AG09319 (cell line): ENCODE measurements around the gene HOXC5.

Source experiments
- DNase-seq: peaks from one replicate; pipeline ENCODE4 v3.0.0-alpha.2; 2010; ENCODE audit warnings: low read depth; ENCODE audit errors: extremely low read depth
- TF ChIP-seq, protein P1 (sequence below): IDR thresholded peaks from 2 replicates; pipeline ENCODE4 v1.5.1; 2011; ENCODE audit warnings: low read depth, mild to moderate bottlenecking, inconsistent platforms, low read length, moderate library complexity

HOXC5 gene

DNA sequence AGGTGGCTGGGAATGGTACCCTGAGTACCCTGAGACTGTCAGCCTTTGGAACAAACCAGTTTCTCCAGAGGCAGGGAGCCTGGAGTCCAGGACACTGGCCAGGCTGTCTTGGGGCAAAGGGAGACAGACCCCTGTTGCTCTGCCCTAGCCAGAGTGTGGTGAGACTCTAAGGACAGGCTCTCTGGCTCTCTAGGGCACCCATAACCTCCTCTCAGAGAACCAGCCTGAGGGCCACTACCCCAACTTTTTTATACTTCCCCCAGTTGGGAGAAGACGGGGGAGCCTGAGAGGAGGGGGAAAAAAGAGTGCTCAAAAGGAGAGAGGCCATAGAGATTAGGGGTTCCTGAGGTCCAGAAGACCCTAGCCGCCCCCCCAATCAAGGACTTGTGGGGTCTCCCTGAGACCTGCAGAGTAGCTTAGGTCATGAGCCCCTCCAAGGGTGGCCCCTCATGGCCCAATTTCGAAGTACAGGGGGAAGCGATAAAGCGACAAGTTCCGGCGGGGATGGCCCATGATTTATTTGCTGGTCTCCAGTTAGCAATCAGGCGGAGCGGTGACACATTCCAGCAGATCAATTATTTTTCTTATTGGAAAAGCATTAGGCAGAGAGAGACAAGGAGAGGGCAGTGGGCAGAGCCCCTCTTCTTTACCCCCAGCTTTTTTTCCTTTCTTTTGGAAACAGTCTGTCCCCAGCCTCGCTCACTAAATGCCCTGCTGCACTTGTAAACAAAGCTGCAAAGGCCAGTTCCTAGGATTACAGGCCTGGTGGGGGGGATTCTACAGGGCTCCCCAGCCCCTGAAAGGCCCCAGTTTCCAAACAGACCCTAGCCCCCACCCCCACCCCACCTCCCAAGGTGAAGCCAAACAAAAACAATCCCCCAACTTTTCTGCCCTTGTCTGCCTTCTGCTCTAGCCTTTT lies 22.5 kb upstream of the HOXC5 start:
- no peak for DNase-seq
- TF ChIP-seq, protein P1, sequence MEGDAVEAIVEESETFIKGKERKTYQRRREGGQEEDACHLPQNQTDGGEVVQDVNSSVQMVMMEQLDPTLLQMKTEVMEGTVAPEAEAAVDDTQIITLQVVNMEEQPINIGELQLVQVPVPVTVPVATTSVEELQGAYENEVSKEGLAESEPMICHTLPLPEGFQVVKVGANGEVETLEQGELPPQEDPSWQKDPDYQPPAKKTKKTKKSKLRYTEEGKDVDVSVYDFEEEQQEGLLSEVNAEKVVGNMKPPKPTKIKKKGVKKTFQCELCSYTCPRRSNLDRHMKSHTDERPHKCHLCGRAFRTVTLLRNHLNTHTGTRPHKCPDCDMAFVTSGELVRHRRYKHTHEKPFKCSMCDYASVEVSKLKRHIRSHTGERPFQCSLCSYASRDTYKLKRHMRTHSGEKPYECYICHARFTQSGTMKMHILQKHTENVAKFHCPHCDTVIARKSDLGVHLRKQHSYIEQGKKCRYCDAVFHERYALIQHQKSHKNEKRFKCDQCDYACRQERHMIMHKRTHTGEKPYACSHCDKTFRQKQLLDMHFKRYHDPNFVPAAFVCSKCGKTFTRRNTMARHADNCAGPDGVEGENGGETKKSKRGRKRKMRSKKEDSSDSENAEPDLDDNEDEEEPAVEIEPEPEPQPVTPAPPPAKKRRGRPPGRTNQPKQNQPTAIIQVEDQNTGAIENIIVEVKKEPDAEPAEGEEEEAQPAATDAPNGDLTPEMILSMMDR: no peak

DNA sequence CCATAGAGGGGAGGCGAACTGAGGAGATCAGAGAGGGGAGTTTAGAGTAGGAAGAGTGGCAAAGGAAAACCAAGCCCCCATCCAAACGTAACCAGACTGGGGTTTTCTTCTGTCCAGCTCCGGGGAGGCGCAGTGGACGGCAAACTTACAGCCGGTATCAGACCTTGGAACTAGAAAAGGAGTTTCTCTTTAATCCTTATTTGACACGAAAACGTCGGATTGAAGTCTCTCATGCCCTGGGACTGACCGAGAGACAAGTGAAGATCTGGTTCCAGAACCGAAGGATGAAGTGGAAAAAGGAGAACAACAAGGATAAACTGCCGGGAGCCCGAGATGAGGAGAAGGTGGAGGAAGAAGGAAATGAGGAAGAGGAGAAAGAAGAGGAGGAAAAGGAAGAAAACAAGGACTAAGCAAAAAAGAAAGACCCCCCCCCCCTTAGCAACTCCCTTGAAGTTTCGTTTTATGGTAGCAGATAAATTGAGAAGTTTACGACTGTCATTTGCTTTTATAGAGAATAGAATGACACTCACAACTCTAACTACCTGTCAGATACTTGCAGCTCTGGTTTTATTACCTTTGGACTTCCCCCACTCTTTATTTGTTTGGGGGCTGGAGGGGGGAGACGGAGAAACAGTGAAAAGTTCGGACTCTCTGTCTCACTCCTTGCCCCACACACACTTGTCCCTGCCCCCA lies 21.7 kb upstream of the HOXC5 start:
- DNase-seq: no peak
- TF ChIP-seq, protein P1: no peak

DNA sequence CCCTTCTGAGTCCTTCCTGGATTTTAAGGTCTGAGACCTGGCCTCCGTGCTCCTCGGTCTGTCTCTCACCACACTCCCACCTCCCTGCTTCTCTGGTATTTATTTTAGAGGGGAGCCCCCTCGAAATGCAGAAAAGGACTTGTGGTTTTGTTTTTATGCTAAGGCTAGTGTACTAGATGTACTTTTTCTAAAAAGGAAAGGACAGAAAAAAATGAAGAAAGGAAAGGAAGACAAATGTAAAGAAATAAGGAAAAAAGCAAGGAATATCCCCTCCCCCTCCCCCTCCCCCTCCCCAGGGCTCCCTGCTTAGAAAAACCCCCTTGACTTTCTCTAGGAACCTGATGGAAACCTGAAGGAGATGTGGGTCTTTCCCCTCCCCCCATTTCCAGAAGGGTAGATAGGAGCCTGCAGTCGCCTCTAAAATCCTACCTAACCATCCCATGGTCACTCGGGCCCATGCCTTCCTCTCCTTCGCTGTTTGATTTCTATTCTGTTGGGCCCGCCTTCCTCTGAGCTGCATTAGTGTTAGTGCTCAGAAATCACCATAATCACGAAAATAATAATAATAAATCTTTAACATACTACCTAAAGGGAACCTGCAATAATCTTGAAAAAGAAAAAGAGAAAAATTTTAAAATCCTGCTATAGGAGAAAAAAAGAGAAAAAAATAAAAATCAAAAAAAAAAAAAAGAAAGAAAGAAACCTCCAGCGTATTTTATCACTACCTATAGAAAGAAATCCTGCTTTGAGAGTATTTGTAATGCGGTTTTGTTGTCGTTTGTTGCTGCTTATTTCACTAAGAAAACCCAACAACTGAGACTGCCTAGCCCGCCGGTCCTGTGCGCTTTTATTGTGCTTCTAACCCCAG lies 21.0 kb upstream of the HOXC5 start:
- no peak for DNase-seq
- TF ChIP-seq, protein P1: no peak

DNA sequence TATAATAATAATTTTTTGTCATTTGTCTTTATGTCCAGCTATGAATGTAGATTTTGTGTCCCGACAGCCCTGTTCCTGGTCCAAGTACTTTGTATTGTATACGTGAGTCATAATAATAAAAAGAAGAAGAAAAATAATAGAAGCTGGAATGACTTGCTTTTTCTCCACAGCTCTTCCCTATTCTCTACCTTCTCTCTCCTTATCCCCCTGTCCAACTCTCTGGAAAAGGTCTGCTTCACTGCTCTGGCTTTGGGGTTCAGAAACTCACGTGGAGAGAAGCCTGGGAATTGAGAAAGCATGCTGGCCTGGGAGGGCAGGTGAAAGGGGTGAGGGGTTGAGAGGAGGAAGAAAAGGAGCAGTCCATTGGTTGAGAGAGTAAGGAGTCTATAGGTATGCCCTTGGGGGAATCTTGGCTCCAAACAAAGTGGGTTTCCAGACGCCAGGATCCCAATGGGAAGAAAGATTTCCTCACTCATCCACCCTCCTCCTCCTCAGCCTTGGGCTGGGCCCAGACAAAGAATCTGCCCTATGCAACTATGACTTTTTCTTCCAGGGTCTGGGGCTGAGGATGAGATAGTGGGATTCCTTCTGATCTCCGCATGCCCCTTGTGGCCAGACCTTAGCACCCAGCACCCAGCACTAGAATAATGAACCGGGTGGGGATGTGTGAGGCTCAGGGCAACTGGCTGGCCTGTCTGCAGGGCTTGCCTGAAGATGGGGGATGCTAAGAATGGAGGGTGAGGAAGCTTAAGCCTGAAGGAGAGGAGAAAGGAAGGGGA lies 20.0 kb upstream of the HOXC5 start:
- TF ChIP-seq, protein P1: no peak
- DNase-seq: no peak

DNA sequence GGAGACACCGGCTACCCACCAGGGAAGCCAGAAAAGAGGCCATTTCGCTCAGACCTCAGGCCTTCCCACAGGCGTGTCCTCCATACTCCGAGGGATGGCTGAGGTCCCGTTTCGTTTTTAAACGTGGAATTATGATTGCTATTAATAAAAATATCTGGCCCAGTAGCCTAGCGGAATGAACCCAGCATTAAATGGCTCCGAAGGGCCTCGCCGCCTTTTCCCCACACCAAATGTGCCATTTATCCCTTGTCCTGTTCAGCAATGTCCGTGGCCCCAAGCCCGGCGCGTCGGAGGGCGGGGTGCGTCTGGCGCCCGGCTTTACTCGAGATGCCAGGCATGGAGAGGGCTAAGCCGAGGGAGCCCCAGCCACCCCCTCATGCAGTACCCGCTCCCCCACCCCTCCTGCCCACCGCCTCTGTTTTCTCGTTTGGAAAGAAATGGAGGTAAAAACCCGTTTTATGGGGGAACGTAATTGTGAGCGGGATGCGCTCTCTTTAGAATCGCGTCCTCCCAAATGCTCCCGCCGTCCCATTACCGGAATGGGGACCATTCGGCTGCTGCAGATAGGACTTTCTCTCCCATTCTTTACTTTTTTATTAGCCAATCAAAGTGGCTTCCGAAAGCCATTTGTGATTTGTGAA lies 18.4 kb upstream of the HOXC5 start:
- TF ChIP-seq, protein P1: no peak
- DNase-seq: no peak
